PC-3 (cell line): Measurements from ENCODE around the gene DVL1.

Source experiments
- CTCF ChIP-seq: fragments of 300-600 bp; sonication (generic); conservative IDR thresholded peaks from 2 replicates; pipeline ENCODE4 v1.5.1; 2017; ENCODE audit warnings: antibody characterized with exemption, low read depth, mild to moderate bottlenecking, low read length
- EZH2 ChIP-seq: fragments of 300-600 bp; sonication (generic); IDR thresholded peaks from one replicate; pipeline ENCODE4 v1.6.1; 2017; ENCODE audit warnings: antibody characterized with exemption, mild to moderate bottlenecking, low read length; ENCODE audit not compliant: unreplicated experiment
- EZH2phosphoT487 ChIP-seq: fragments of 300-600 bp; sonication (generic); IDR thresholded peaks from 2 replicates; pipeline ENCODE4 v1.6.1; 2018; ENCODE audit warnings: mild to moderate bottlenecking, antibody characterized with exemption, low read length, borderline replicate concordance

GRCh38 chr1:1347663-1348419 lies 1.4 kb downstream of the DVL1 start:
- TF ChIP-seq CTCF (no peak), EZH2 (no peak), EZH2phosphoT487 (no peak)
